HFFc6 (cell line): ENCODE data around the gene CDK6. TPM values are rescaled to one million over a fixed set of nuclear protein-coding genes. Genes with fewer than 3 reads are reported as not detected.
A peak's percentile ranks its signal among the peaks of the same experiment; 100 is the strongest.

Experiments
- DNase-seq: peaks from one replicate; pipeline ENCODE4 v3.0.0-alpha.2; 2018
- H3K27ac Mint-ChIP-seq: 2 replicates; pipeline ENCODE4 v1.8.0; 2020; ENCODE audit warnings: mild to moderate bottlenecking, mixed read lengths
- H3K27me3 Mint-ChIP-seq: 2 replicates; pipeline ENCODE4 v1.8.0; 2021; ENCODE audit warnings: mild to moderate bottlenecking, moderate library complexity, mixed read lengths; ENCODE audit not compliant: insufficient read depth
- H3K36me3 Mint-ChIP-seq: 2 replicates; pipeline ENCODE4 v1.8.0; 2021; ENCODE audit warnings: low read depth, mixed read lengths
- H3K4me1 Mint-ChIP-seq: 2 replicates; pipeline ENCODE4 v1.8.0; 2020; ENCODE audit warnings: low read depth, mixed read lengths
- H3K4me3 Mint-ChIP-seq: 2 replicates; pipeline ENCODE4 v1.8.0; 2020; ENCODE audit warnings: mild to moderate bottlenecking, moderate library complexity, mixed read lengths
- H3K9me3 Mint-ChIP-seq: 2 replicates; pipeline ENCODE4 v1.8.0; 2020; ENCODE audit warnings: mild to moderate bottlenecking, mixed read lengths
- total RNA-seq, 6 experiments: library from RNA; stranded (reverse); fragmentation: NEBNext Ultra II Directional; extraction: Animal tissue kit (Norgen Biotek cat#: 25700); gene quantifications; 2 replicates in 1 of 6; 3 replicates in 5 of 6; pipeline ENCODE4 v1.2.3, GENCODE V29; 2021
- TF ChIP-seq, protein P1 (sequence below): fragments of 200-600 bp; sonication (generic); IDR thresholded peaks from 2 replicates; pipeline ENCODE4 v1.5.0; 2021; ENCODE audit warnings: antibody characterized with exemption, mild to moderate bottlenecking

The CDK6 gene
- total RNA-seq, 6 experiments from 2014 or later = 54.5 to 90.0 (median 58.9) TPM

DNA sequence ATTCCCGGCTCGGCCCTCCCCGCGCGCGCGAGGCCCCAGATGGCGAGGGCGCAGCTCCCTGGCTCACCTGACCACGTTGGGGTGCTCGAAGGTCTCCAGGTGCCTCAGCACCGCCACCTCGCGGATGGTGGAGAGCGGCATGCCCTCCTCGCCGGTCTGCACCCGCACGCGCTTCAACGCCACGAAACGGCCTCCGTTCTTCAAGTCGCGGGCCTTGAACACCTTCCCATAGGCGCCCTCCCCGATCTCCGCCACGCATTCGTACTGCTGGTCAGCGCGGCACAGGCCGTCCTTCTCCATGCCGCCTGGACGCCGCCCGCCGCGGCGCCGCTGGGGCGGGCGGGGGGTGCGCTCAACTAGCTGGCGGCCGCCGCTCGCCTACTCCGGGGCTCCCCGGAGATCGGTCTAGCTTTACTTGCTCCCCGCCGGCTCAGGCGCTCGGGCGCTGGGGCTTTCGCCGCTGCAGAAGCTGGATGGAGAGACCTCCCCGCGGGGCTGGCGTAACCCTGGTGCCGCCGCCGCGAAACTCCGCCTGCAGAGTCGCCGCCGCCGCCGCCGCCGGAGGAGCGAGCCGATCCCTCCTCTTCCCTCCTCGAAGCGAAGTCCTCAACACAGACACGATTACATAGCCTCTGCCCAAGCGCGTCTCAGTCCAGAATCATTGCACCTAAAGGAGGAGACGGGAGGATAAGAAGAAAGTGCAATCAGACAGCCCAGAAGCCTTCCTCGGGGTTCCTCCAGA lies 3.2 kb downstream of the CDK6 start:
- Mint-ChIP-seq H3K36me3 (peaks cover 43% of the 10 kb centered on the region), H3K4me3 (peak overlapping the region; percentile 96), H3K4me1 (peaks cover 53% of the 10 kb centered on the region), H3K9me3 (no peaks in the 10 kb centered on the region), H3K27me3 (no peaks in the 10 kb centered on the region; the same call in none of the 2 replicates), H3K27ac (peak overlapping the region; percentile 98)
- TF ChIP-seq, protein P1, sequence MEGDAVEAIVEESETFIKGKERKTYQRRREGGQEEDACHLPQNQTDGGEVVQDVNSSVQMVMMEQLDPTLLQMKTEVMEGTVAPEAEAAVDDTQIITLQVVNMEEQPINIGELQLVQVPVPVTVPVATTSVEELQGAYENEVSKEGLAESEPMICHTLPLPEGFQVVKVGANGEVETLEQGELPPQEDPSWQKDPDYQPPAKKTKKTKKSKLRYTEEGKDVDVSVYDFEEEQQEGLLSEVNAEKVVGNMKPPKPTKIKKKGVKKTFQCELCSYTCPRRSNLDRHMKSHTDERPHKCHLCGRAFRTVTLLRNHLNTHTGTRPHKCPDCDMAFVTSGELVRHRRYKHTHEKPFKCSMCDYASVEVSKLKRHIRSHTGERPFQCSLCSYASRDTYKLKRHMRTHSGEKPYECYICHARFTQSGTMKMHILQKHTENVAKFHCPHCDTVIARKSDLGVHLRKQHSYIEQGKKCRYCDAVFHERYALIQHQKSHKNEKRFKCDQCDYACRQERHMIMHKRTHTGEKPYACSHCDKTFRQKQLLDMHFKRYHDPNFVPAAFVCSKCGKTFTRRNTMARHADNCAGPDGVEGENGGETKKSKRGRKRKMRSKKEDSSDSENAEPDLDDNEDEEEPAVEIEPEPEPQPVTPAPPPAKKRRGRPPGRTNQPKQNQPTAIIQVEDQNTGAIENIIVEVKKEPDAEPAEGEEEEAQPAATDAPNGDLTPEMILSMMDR = peak; percentile 91
- peak; percentile 68 for DNase-seq

DNA sequence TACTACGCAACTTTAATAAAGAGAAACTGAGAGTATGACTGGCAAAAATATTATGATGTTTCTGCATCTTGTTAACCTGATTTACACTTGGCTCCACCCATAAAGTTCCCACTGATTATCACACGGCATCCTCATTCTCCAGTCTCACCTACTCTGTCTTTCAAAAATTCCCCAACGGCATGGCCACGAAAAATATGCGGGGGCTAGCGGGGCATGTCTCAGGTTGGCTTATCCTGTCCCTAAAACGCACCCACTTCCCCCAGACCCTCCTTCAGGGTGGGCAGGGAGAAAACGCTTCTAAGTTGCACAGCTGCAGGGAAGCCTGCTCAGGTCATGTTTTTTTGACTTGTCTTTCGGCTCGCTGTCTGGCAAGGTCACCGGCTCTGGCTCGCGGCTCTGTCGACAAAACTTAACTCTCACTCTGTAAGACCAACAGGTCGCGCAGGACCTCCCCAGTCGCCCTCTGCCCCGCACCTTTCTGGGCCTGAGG lies 3.8 kb downstream of the CDK6 start:
- Mint-ChIP-seq H3K4me1 (peaks cover 57% of the 10 kb centered on the region), H3K36me3 (peaks cover 43% of the 10 kb centered on the region), H3K27me3 (no peaks in the 10 kb centered on the region; the same call in none of the 2 replicates), H3K27ac (peak overlapping the region; percentile 97), H3K9me3 (no peaks in the 10 kb centered on the region), H3K4me3 (peak overlapping the region; percentile 96)
- DNase-seq = no peak
- TF ChIP-seq, protein P1 = no peak

DNA sequence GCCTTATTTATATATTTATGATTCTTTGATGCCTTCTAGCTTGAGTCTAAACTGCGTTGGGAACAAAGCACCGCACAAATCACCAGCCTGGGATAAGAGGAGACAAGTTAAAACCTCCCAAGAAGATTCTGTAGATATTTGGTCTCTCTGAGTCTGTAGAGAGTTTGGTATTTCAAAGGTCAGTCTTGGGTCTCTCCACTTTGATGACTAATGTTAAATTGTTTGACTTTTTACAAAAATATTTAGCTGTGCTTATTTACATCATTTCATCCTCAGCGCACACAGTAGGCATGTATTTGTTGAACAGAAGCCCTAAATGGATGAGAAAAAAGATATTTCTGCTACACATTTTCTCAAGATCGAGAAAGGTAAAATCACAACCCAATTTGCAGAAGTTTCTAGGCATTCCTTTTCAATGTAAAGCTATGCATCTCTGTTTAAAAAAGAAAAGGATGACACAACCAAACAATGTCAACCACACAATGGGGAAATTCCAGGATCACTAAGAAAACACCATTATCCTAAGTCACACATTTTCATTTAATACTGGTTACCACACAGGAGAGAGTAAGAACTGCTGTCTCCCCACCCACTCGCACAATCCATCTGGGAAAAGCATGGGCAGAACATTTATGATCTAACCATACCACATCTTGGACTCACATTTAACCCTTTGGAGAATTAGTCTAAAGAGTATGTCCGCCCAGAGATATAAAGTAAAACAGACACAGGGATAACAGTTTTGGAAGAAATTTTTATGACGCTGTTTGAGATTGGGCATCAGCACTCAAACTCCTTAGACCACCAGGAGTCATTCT lies 4.4 kb downstream of the CDK6 start:
- Mint-ChIP-seq H3K4me1 (peaks cover 57% of the 10 kb centered on the region), H3K27me3 (no peaks in the 10 kb centered on the region; the same call in none of the 2 replicates), H3K9me3 (no peaks in the 10 kb centered on the region), H3K36me3 (peaks cover 43% of the 10 kb centered on the region), H3K27ac (peak overlapping the region; percentile 97), H3K4me3 (peak overlapping the region; percentile 96)
- peak; percentile 95 for DNase-seq
- TF ChIP-seq, protein P1 = no peak

DNA sequence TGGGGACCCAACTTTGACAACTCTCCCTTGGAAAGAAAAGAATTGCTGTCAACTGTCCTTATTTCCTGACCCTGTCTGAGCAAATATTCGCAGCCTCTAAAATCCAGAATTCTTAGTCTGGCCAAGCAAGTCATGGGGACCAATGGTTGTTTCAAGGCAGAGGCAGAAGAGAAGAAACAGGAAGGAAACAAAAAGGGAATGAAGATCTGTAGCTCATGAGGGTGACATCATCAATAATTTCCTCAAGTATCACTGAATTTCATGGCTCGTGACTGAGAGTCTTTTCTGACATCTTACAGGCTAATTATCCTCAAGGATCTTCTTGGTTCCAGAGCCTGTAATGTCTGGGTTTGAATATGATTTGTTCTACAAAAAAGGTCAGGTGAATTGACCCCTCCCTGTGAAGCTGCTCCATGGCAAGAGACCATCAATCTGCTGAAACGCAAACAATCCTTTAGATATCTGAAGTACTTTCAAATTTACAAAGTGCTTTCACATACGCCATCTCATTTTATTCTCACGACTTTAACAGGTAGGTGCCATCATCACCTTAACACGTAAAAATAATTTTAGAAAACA lies 5.8 kb downstream of the CDK6 start:
- Mint-ChIP-seq H3K9me3 (no peaks in the 10 kb centered on the region), H3K36me3 (peaks cover 53% of the 10 kb centered on the region), H3K27ac (peak overlapping the region; percentile 97), H3K4me1 (peaks cover 69% of the 10 kb centered on the region), H3K4me3 (peak overlapping the region; percentile 96), H3K27me3 (no peaks in the 10 kb centered on the region; the same call in none of the 2 replicates)
- TF ChIP-seq, protein P1 = no peak
- no peak for DNase-seq

DNA sequence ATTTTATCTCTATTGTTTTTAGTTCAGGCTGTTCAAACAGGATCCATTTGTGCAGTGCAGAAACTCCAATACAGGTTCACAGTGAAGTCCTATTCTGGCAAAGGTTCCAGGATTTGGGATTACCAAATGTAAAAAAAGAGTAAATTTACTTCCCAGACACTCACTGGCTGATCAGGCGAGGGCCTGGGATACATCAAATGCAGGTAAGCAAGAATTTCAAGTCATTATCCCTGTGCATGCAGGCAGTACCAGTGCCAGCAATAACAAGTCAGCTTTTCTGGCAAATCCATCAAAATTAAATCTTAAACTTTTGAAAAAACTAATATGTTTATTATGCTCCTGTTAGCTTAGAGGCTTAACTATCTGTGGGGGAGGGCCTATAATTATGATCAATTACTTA lies 6.3 kb downstream of the CDK6 start:
- peaks cover 75% of the 10 kb centered on the region for H3K4me1 Mint-ChIP-seq
- H3K9me3 Mint-ChIP-seq = no peaks in the 10 kb centered on the region
- H3K27me3 Mint-ChIP-seq = no peaks in the 10 kb centered on the region; the same call in none of the 2 replicates
- H3K4me3 Mint-ChIP-seq = peak overlapping the region; percentile 96
- H3K27ac Mint-ChIP-seq = peak overlapping the region; percentile 97
- DNase-seq = no peak
- H3K36me3 Mint-ChIP-seq = peaks cover 53% of the 10 kb centered on the region
- TF ChIP-seq, protein P1 = no peak
